GM19025 (cell line): Measurements from ENCODE around the gene ATOSB.

Experiments
- ATAC-seq: cut with Tn5 transposase; IDR thresholded peaks from one replicate; pipeline ENCODE4 v1.9.1; 2021; ENCODE audit warnings: mild to moderate bottlenecking, low read depth, moderate library complexity; ENCODE audit not compliant: unreplicated experiment

ATOSB gene

GRCh38 chr9:35096035-35096849 is 19.4 kb downstream of the ATOSB start, which contains the start of gene PIGO:
PIGO (minus strand) TSS chr9:35096591; CDS start chr9:35095565, 1,026 bp downstream.
- ATAC-seq, result peak; percentile 82

- no peak for ATAC-seq
Observed at GRCh38 chr9:35091536-35091935, 24.1 kb downstream of the ATOSB start.

- no peak for ATAC-seq
Observed at GRCh38 chr9:35089434-35089833, 26.2 kb downstream of the ATOSB start.

DNA sequence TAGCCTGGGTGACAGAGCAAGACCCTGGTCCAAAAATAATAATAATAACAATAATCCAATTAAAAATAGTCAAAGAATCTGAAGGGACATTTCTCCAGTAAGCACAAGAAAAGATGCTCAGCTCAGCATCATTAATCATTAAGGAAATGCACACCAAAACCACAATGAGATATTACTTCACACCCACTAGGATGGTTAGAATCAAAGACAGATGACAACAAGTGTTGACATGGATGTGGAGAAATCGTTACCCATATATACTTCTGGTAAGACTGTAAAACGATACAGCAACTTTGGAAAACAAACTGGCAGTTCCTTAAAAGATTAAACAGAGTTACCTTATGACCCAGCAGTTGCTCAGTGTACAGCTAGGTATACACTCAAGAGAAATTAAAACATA is 30.6 kb downstream of the ATOSB start:
- no peak for ATAC-seq

DNA sequence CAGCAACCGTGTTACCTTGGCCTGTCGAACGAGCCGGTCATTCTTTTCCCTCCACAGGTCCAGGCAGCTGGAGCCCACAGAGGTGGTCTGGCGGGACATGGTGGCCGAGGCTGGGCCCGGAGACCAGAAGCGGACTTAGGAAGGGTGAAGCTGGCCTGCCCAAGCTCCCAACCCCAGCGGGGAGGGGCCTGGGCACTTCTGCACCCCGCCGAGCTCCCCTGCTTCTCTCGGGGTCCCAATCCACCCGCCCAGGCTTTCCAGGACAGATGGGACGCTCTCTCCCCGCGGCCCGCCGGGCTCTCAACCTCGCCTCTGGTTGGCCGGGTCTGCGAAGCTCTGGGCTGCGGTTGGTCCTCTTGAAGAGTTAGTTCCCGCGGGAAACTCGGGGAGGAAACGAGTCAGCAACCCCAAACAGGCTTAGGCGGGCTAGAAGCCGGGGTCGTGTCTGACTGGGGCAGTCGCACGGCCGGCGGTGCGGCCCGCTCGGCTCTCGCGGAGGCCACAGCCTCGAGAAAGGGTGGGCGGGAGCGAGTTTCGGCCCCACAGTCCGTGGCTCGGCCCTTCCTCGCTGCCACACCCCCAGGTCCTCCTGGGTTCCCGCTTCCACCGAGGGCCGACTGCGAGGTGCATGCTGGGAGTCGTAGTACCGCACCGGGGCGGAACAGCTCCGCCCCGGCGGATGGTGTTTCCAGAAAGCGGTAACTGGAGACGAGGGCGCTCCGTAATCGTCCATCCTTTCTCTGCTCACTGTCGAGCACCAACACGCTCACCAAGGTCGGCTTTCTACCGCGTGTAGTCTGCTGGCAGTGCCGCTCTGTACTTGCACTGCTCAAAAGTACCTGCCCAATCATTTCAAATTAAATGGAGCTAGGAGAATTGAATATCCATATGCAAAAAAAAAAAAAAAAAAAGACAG is 36.0 kb downstream of the ATOSB start, which contains the start of gene FANCG:
Gene FANCG (minus strand): TSS at position 517 of the 916 bp plus-strand sequence. CDS start 418 bp downstream, at position 99.
- peak; percentile 95 for ATAC-seq

- ATAC-seq, result no peak
Observed at GRCh38 chr9:35079041-35079425, 36.6 kb downstream of the ATOSB start.

- no peak for ATAC-seq
Observed at GRCh38 chr9:35078066-35078465, 37.6 kb downstream of the ATOSB start.

GRCh38 chr9:35076848-35077247 is 38.8 kb downstream of the ATOSB start:
- ATAC-seq, result no peak

GRCh38 chr9:35075358-35075757 is 40.3 kb downstream of the ATOSB start:
- no peak for ATAC-seq

GRCh38 chr9:35074791-35075190 is 40.9 kb downstream of the ATOSB start:
- ATAC-seq, result no peak

GRCh38 chr9:35074141-35074540 is 41.5 kb downstream of the ATOSB start:
- no peak for ATAC-seq

DNA sequence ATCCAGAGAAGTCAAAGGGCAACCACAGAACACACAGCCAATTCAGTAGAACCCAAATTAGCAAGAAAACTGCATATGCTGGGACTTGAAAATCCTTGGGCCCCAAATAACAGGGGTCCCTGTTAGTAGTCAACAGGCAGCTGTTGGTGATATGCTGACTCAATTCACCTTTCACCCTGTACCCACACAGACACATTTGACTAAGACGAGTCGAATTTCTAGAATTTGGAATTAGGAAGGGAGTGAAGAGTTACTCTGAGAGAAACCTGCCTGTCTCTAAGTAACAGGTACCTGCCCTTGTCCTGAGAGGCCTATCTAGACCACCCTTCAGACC is 42.4 kb downstream of the ATOSB start:
- ATAC-seq, result no peak

DNA sequence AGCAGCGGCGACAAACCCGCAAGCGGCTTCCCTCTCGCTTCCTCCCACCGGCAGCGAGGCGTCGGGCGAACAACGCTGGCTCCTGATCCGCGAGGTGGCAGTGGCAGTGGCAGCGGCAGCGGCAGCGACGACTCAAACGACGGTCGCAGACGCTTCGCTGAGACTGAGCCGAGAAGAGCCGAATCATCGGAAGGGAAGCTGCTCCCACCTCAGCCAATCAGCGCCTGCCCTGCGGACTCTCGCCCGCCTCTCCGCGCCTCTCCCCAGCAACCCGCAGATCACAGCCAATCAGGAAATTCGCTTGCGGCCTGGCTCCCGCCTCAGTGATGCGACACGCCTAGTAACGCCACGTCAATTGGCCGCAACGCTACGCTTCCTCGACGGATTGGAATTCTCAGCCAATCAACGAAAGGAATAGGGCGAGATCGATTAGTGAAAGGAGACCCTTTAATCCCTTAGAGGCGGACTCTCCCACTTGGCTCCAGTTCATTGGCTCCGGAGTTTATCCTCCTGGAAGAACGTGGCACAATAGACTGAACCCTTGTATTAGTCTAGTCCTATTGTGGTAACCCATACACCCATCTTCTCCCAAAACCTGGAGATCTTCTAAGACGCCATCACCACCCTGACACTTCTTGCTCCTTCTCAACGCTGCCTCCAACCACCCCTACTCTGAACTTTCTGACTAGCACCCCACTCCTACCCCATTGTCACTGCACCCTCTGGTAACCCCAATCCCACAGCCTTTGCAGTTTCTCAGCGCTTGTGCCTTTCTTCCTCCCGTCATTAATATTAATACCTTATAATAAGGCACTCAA is 43.0 kb downstream of the ATOSB start, which contains the start of gene VCP:
Gene VCP (minus strand): TSS at position 165 of the 818 bp plus-strand sequence. CDS start 272 bp downstream, outside the sequence.
- peak; percentile 80 for ATAC-seq

- peak; percentile 52 for ATAC-seq
Observed at GRCh38 chr9:35071814-35072460, 43.7 kb downstream of the ATOSB start.

GRCh38 chr9:35070823-35071813 is 44.5 kb downstream of the ATOSB start:
- no peak for ATAC-seq

- ATAC-seq, result no peak
Observed at GRCh38 chr9:35069020-35069419, 46.6 kb downstream of the ATOSB start.

DNA sequence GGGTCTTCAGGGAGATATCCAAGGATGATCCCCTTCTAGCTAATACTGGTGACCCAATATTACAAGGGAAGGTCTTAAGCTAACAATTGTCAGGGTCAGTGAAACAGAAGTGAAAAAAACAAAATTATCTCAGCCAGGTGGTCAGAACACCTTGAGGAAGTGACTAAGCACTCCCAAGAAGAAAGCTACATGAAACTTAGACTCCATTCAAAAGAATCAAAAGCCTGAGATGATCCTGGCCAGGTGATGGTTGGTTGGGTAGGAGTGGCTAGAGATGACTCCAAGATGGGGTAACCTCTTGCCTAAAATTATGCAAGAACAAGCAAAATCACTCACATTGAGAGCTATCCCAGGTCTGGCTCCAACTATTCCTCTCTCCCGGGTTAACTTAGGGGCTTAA is 48.6 kb downstream of the ATOSB start:
- no peak for ATAC-seq

DNA sequence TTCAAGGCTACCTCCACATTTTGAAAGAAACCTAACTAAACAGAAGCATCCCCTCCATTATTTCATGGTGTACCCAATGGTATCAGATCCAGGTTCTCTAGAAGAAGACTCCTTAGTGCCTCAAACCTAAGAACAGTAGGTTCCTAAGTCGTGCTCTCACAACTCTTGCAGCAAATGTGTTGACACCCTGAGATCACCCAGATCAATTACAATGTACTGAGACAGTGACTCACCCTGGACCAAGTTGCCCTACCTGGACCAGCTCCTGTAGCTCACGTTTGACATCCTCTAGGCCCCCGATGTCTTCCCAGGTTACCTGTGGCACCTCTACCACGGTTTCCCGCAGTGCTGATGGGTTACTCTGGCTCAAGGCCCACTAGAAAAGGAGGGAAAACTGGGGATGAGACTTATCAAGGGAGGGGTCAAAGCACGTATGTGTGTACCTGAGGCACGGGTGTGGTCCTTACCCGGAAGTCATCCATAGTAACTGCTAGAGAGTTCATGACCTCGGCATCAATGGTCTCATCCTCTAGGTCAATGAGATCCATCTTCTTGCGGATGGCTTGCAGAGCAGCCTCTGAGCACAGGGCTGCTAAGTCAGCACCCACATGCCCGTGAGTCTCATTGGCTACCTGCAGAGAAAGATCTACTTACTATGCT is 55.0 kb downstream of the ATOSB start:
- no peak for ATAC-seq
